A172 (cell line): ENCODE measurements around the gene TMEM208. TPM values are rescaled to one million over a fixed set of nuclear protein-coding genes. Genes with fewer than 3 reads are reported as not detected.

Experiments
- DNase-seq: peaks from one replicate; pipeline ENCODE4 v3.0.0-alpha.2; 2015; ENCODE audit warnings: low spot score
- total RNA-seq: library from RNA; depleted of rRNA; stranded (reverse); fragments of >200 nt; shearing (Covaris generic); gene quantifications from 2 replicates; pipeline ENCODE4 v1.2.3, GENCODE V29; 2014

Gene TMEM208
- total RNA-seq, 1 experiment from 2014 or later = 59.4 TPM

DNA sequence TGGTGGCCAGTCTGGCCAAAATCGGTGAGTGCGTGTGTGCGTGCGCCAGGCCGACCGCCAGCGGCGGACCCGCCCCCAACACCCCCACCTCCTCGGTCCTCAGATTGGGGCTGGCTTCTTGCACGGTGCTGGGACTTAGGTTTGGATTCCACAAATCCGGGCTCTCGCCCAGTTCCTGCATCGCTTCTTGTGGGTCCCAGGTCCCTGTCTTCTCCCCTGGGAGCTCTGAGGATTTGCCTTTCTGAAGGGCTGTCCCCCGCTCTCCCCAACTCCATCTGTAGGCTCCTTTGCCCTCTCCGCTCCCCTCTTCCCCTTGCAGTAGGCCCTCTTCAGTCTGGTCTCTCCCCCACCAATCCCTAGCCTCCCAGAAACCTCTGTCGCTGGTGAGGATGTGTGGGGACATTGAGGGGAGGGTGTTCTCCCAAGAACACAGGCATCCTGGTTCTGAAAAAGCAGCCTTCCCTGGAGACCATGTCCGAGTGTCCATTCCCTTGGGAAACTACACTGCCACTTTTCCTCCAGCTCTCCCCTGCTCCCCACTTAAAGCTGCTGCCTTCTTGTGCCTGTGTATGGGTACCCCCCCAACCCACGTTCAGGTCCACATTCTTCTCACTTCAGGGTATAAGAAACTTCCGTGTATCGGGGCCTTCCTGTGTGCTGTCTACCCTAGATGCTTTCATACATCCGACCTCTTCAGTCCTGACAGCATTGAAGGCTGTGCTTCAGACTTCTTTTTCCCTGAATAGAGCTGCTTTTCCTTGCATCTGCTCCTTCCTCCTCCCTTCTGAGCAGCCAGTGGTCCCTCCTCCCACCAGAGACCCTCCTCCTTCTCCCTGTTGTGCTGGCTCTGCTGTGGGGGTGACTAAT lies 22.5 kb downstream of the TMEM208 start:
- DNase-seq = no peak

GRCh38 chr16:67250045-67250327 lies 23.1 kb downstream of the TMEM208 start:
- no peak for DNase-seq

DNA sequence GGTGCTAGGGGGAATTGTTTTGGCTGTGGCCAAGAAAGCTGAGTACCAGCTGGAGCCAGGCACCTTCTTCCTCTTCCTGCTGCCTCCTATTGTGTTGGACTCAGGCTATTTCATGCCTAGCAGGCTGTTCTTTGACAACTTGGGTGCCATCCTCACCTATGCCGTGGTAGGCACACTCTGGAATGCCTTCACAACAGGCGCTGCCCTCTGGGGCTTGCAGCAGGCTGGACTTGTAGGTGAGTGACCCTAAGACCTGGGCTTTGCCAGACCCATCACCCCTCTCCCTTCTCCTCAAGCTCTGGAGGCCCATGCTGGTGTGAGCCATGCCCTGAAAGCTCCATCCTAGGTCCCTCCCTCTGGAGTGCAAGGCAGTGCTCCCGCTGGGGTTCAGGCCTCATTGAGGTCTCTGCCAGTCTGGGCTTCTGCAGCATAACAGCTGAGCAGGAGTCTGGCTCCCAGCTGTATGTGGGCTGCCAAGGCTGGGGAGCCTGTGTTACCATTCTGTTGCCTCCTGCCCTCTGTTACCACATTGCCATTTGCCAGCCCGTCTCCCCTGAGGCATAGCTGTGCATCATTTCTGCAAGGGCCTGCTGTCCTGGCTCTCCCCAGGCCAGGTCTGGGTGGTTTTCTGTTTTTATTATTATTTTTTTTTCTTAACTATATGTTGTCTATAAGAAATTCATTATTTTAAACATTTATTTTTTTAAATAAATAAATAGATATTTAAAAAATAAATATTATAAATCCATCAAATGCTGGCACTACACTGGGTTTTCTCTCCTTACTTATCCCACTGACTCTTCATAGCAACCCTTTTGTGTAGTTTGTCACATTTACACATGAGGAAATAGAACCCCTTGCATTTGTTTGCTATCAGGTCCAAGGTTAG lies 25.9 kb downstream of the TMEM208 start:
- no peak for DNase-seq

GRCh38 chr16:67254801-67255552 lies 28.0 kb downstream of the TMEM208 start:
- DNase-seq = no peak

DNA sequence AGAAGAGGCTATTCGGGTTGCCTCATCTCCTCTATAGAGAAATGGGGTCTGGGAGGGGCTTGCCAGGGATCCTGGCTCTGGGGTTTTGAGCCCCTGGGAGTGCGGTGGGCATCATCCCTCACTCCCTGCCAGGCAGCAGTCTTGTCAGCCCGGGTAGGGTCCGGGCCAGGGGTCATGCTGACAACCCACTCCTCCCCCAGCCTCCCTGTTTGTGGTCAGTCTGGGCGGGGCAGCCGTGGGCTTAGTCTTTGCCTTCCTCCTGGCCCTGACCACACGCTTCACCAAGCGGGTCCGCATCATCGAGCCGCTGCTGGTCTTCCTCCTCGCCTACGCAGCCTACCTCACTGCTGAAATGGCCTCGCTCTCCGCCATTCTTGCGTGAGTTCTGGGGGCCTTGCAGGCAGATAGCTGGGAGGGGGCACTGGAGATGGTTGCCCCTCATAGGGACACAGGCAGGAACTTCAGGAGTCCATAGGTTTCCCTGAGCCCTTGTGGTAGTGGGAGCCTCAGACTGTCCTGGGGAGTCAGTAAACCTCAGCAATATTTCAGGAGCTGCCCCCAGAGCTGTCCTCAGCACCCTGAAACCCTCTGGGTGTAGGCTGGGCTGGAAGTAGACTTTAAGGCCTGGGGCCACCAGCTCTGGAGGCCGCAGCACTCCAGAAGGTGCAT lies 28.8 kb downstream of the TMEM208 start:
- DNase-seq = no peak

- no peak for DNase-seq
Measured at GRCh38 chr16:67256701-67257230, 29.8 kb downstream of the TMEM208 start.

- DNase-seq = no peak
Measured at GRCh38 chr16:67257486-67258160, 30.7 kb downstream of the TMEM208 start.

DNA sequence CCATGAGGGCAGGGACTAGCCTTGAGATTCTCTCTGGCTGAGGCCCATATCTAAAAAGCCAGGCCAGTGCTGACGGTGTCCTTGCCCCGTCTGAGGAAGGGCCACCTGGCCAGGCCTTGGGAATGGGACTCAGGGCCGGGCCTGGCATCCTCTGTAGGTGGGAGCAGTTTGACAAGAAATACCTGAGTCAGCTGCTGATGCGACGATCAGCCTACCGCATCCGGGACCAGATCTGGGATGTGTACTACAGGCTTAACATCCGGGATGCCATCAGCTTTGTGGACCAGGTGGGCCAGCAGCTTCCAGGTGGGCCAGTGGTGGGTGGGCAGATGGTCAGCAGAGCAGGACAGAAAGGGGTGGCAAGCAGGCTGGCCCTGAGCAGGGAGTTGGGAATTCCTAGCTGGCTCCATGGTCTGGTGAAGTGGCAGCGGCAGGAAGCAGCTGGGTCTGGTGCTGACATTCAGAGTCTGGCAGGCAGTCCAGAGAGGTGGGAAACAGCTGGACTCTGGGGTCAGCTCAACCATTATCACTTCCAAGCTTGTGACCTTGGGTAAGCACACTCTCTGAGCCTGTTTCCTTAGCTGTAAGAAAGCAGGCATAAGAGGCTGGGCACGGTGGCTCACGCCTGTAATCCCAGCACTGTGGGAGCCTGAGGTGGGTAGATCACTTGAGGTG lies 31.4 kb downstream of the TMEM208 start:
- no peak for DNase-seq

DNA sequence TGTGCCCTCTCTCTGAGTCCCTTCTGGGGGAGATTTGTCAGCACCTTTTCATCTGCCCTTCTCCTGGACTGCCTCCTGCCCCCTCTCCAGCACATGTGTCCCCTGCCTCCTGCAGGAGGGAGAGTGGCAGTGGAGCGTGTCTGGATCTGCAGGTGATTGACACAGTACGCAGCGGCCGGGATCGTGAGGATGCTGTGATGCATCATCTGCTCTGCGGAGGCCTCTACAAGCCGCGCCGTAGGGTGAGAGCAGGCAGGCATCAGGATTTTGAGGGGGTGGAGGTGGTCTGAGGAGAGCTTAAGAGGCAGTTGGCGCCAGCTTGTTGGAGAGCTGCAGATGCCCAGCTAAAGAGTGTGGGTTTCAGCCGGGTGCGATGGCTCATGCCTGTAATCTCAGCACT lies 32.8 kb downstream of the TMEM208 start:
- no peak for DNase-seq

- peak; percentile 76 for DNase-seq
Measured at GRCh38 chr16:67260426-67261063, 33.6 kb downstream of the TMEM208 start.

- no peak for DNase-seq
Measured at GRCh38 chr16:67263201-67263600, 36.3 kb downstream of the TMEM208 start.

- DNase-seq = no peak
Measured at GRCh38 chr16:67264277-67264676, 37.3 kb downstream of the TMEM208 start.

- DNase-seq = no peak
Measured at GRCh38 chr16:67264866-67265265, 37.9 kb downstream of the TMEM208 start.

GRCh38 chr16:67265834-67266233 lies 38.9 kb downstream of the TMEM208 start:
- DNase-seq = no peak

DNA sequence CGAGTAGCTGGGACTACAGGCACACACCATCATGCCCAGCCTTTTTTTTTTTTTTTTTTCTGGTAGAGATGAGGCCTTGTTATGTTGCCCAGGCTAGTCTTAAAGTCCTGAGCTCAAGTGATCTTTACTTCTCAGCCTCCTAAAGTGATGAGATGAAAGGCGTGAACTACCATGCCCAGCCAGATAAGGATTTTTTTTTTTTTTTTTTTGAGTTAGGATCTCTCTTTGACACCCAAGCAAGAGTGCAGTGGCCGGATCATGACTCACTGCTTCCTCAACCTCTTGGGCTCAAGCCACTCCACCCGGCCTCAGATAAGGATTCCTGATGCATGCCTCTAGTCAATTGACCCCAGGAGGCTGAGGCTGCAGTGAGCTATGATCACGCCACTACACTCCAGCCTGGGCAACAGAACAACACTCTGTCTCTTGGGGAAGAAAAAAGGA lies 41.2 kb downstream of the TMEM208 start:
- DNase-seq = peak; percentile 98

DNA sequence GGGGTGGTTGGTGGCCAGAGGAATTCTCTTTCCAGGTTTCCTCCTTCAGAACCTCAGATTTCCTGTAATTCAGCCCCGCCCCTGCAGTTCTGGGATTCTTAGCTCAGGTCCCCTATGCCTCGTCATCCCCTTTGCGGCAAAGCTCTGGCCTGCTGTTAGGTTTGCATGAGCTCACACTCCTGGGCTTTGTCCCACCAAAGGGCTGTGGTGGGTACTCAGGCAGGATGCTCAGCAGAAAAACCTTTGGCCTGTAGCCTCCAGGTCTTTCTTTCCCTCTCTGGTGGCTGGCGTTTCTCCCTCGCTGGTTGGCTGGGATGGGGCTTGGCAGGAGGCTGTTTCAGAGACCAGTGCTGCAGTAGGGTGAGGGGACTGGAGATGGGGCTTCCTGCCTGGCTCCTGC lies 42.8 kb downstream of the TMEM208 start:
- peak; percentile 60 for DNase-seq

DNA sequence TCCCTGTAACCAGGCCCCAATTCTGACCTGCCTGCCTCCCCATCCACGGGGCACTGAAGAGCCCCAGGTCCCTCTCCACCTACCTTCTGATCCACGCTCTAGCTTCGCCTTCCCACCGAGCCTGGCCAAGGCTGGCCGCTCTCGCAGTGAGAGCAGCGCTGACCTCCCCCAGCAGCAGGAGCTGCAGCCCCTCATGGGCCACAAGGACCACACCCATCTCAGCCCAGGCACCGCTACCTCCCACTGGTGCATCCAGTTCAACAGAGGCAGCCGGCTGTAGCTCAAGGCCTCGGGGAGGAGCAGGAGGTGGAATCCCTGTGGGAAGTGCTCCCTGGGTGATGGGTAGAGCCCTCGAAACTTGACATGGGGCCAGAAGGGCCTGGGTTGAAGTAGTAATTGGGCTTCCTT lies 44.0 kb downstream of the TMEM208 start:
- no peak for DNase-seq

DNA sequence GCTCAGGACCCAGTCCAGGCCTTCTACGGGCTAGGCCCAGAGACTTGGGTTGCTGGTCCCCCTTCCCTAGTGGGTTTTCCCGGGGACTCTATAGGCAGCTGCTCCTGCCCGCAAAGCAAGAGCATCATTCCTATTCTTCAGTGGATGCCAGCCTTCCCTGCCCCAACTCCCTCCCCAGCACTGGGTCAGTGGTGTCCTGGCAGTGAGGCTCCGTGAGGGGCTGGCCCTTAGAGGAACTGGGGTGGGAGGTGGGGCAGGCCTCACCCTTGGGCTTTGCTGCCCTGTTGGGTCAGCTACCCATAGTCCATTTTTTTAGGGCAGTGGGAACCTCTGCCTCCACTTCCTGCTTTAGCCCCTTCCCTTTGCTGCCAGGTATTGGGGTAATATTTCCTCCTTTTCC lies 44.5 kb downstream of the TMEM208 start:
- no peak for DNase-seq

- no peak for DNase-seq
Measured at GRCh38 chr16:67275321-67275720, 48.4 kb downstream of the TMEM208 start.
